Measurements from ENCODE around the gene TM4SF1. TPM values are rescaled to one million over a fixed set of nuclear protein-coding genes. Genes with fewer than 3 reads are reported as not detected.
"Not testable (repeated sequence)": the region's sequence is repeated elsewhere in the genome, so short reads cannot be mapped to it uniquely, and the experiment has no call there.

The TM4SF1 gene
- total RNA-seq, 2 donors from 2014 or later, result 92.0 to 142 TPM

- peak; percentile 63 for DNase-seq (ENCODE audit: low spot score)
- peak; percentile 78 for TF ChIP-seq POLR2AphosphoS5 (IDR thresholded peaks at IDR 0.05)
- no peak for TF ChIP-seq CTCF (IDR thresholded peaks at IDR 0.05)
- H3K4me3 ChIP-seq, result no peak overlapping the region
- H3K4me1 ChIP-seq (replicated peaks), result no peaks in the 10 kb centered on the region
- no peaks in the 10 kb centered on the region for H3K36me3 ChIP-seq
- no peaks in the 10 kb centered on the region for H3K27me3 ChIP-seq (replicated peaks; ENCODE audit: insufficient read depth)
- WGBS, result 8% methylated on average over 5 of the region's 5 CpGs
- H3K9me3 ChIP-seq, result no peaks in the 10 kb centered on the region
- intact Hi-C loops (cut with DNase I), result no loop called here
- peak overlapping the region; percentile 55 to 70 for H3K27ac ChIP-seq
Measured at GRCh38 chr3:149339931-149340309, 37.5 kb downstream of the TM4SF1 start.

GRCh38 chr3:149337486-149337885 lies 40.0 kb downstream of the TM4SF1 start:
- WGBS, result 88% methylated on average over 1 of the region's 1 CpG
- H3K27me3 ChIP-seq (replicated peaks; ENCODE audit: insufficient read depth); H3K36me3 ChIP-seq; H3K9me3 ChIP-seq; intact Hi-C loops (cut with DNase I); H3K4me3 ChIP-seq; H3K27ac ChIP-seq; H3K4me1 ChIP-seq (replicated peaks); DNase-seq (ENCODE audit: low spot score): not testable (repeated sequence)

GRCh38 chr3:149336925-149337324 lies 40.5 kb downstream of the TM4SF1 start:
- no peak for DNase-seq (ENCODE audit: low spot score)
- H3K9me3 ChIP-seq, result no peaks in the 10 kb centered on the region
- H3K4me3 ChIP-seq, result no peak overlapping the region
- TF ChIP-seq CTCF (IDR thresholded peaks at IDR 0.05) (no peak), POLR2AphosphoS5 (IDR thresholded peaks at IDR 0.05) (no peak), POLR2A (IDR thresholded peaks at IDR 0.05) (no peak)
- H3K27me3 ChIP-seq (replicated peaks; ENCODE audit: insufficient read depth), result no peaks in the 10 kb centered on the region
- intact Hi-C loops (cut with DNase I), result no loop called here
- no peaks in the 10 kb centered on the region for H3K36me3 ChIP-seq
- no peak overlapping the region for H3K27ac ChIP-seq
- peaks cover 3% of the 10 kb centered on the region for H3K4me1 ChIP-seq (replicated peaks)

GRCh38 chr3:149333176-149333859 lies 44.1 kb downstream of the TM4SF1 start, which contains the start of gene TM4SF18:
TM4SF18 (minus strand) TSS chr3:149333636; CDS start chr3:149333382, 254 bp downstream.
- WGBS, result 63% methylated on average over 11 of the region's 11 CpGs
- no peak within 1 kb of the TSS for H3K27ac ChIP-seq
- no peak for DNase-seq (ENCODE audit: low spot score)
- no peak for TF ChIP-seq CTCF (IDR thresholded peaks at IDR 0.05)
- TF ChIP-seq POLR2A (IDR thresholded peaks at IDR 0.05), result no peak
- no peak for TF ChIP-seq POLR2AphosphoS5 (IDR thresholded peaks at IDR 0.05)
- no peaks in the 10 kb centered on the region for H3K9me3 ChIP-seq
- H3K27me3 ChIP-seq (replicated peaks; ENCODE audit: insufficient read depth), result no peaks in the 10 kb centered on the region
- H3K4me1 ChIP-seq (replicated peaks), result peaks cover 3% of the 10 kb centered on the region
- no peaks in the 10 kb centered on the region for H3K36me3 ChIP-seq
- intact Hi-C loops (cut with DNase I), result no loop called here
- no peak within 1 kb of the TSS for H3K4me3 ChIP-seq

GRCh38 chr3:149332771-149333170 lies 44.7 kb downstream of the TM4SF1 start:
- TF ChIP-seq POLR2A (IDR thresholded peaks at IDR 0.05) (no peak), CTCF (IDR thresholded peaks at IDR 0.05) (no peak), POLR2AphosphoS5 (IDR thresholded peaks at IDR 0.05) (no peak)
- Histone ChIP-seq H3K9me3 (no peaks in the 10 kb centered on the region), H3K36me3 (no peaks in the 10 kb centered on the region), H3K27ac (no peak overlapping the region), H3K27me3 (replicated peaks; ENCODE audit: insufficient read depth) (no peaks in the 10 kb centered on the region), H3K4me3 (no peak overlapping the region), H3K4me1 (replicated peaks) (peaks cover 3% of the 10 kb centered on the region)
- intact Hi-C loops (cut with DNase I), result no loop called here
- DNase-seq (ENCODE audit: low spot score), result no peak

Measured in prostate gland (tissue), 2 donors.